H54 (cell line): ENCODE results near the gene BHLHE23.
"Not testable (repeated sequence)": the region's sequence is repeated elsewhere in the genome, so short reads cannot be mapped to it uniquely, and the experiment has no call there.

ENCODE experiments used
- DNase-seq: peaks from one replicate; pipeline ENCODE4 v3.0.0; 2011; ENCODE audit warnings: low spot score, mixed read lengths; ENCODE audit not compliant: insufficient read length
- FAIRE-seq: peaks from 3 replicates; lab custom pipeline; 2011; peaks lifted over from hg19 to GRCh38; lab: Jason Lieb, UNC
- POLR2A ChIP-seq: IDR thresholded peaks from 2 replicates; pipeline ENCODE4 v1.6.1; 2011; ENCODE audit warnings: low read depth, mild to moderate bottlenecking, low read length

Gene BHLHE23

GRCh38 chr20:63047267-63047666, 40.5 kb upstream of the BHLHE23 start:
- FAIRE-seq (no peak), DNase-seq (no peak)
- no peak for TF ChIP-seq POLR2A

GRCh38 chr20:63046841-63047240, 40.1 kb upstream of the BHLHE23 start:
- no peak for TF ChIP-seq POLR2A
- FAIRE-seq: no peak
- no peak for DNase-seq

DNA sequence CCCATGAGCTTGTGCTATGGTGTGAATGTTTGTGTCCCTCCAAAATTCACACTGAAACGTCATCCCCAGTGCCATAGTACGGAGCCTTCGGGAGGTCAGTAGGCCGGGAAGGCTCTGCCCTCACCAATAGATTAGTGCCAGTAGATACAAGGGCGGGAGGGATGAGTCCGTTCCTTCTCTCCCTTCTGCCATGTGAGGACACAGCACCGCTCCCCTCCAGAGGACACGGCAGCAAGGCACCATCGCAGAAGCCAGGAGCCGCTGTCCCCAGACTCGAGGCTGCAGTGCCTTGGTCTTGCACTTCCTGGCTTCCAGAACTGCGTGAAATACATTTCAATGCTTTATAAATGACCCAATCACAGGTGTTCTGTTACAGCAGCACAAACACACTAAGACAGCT, 39.2 kb upstream of the BHLHE23 start:
- DNase-seq (no peak), FAIRE-seq (no peak)
- no peak for TF ChIP-seq POLR2A

- FAIRE-seq: no peak
- no peak for DNase-seq
- TF ChIP-seq POLR2A: no peak
Measured at GRCh38 chr20:63045401-63045800, 38.6 kb upstream of the BHLHE23 start.

GRCh38 chr20:63044605-63045004, 37.8 kb upstream of the BHLHE23 start:
- DNase-seq (no peak), FAIRE-seq (no peak)
- TF ChIP-seq POLR2A: no peak

DNA sequence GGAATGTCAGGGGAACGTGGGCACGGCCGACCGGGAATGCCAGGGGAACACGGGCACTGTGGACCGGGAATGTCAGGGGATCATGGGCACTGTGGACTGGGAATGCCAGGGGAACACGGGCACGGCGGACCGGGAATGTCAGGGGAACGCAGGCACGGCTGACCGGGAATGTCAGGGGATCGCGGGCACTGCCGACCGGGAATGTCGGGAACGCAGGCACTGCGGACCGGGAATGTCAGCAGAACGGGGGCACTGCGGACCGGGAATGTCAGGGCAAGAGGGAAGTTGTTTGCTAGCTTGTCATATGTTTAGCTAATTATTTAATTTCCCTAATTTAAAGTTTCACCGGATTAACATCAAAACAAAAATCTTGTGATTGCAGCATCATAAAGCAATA, 37.4 kb upstream of the BHLHE23 start:
- DNase-seq: no peak
- no peak for TF ChIP-seq POLR2A
- no peak for FAIRE-seq

DNA sequence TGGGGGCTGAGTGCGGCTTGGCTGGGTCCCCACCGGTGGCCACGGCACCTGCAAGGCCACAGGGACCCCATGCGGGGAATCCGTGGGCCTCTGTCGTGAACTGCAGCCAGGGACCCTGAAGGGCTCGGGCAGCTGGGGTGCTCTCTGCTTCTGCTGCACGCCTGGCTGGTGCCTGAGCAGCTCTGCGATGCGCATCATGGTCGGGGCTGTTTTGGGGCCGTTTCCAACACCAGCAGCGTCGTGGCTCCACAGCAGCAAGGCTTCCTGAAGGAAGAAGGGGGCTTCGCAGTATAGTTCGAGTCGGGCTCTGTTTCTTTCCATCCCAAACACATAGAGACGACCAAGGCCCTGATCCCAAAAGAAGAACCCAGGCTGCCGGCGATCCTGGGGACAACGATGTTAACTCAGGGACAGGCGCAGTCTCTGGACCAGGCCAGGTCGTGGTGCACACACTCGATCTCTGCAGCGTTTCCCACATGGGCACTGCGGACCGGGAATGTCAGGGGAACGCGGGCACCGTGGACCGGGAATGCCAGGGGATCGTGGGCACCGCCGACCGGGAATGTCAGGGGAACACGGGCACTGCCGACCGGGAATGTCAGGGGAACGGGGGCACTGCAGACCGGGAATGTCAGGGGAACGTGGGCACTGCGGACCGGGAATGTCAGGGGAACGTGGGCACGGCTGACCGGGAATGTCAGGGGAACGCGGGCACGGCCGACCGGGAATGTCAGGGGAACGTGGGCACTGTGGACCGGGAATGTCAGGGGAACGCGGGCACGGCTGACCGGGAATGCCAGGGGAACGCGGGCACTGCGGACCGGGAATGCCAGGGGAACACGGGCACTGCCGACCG, 36.8 kb upstream of the BHLHE23 start:
- no peak for FAIRE-seq
- no peak for TF ChIP-seq POLR2A
- no peak for DNase-seq

GRCh38 chr20:63042448-63043071, 35.8 kb upstream of the BHLHE23 start:
- no peak for TF ChIP-seq POLR2A
- DNase-seq (no peak), FAIRE-seq (no peak)

DNA sequence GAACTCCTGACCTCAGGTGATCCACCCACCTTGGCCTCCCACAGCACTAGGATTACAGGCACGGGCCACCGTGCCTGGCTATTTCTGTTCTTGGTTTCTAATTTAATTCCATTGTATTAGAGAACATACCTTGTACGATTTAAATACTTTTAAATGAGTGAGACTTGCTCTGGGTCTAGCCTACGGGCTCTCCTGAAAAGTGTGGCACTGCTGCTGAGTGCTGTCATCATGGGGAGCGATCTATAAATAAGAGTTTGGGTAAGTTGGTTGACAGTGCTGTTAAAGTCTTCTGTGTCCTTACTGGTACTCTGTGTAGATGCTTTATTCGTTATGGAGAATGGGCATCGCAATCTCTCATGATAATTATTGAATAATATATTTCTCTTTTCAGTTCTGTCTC, 35.0 kb upstream of the BHLHE23 start:
- TF ChIP-seq POLR2A: no peak
- no peak for DNase-seq
- FAIRE-seq: no peak

DNA sequence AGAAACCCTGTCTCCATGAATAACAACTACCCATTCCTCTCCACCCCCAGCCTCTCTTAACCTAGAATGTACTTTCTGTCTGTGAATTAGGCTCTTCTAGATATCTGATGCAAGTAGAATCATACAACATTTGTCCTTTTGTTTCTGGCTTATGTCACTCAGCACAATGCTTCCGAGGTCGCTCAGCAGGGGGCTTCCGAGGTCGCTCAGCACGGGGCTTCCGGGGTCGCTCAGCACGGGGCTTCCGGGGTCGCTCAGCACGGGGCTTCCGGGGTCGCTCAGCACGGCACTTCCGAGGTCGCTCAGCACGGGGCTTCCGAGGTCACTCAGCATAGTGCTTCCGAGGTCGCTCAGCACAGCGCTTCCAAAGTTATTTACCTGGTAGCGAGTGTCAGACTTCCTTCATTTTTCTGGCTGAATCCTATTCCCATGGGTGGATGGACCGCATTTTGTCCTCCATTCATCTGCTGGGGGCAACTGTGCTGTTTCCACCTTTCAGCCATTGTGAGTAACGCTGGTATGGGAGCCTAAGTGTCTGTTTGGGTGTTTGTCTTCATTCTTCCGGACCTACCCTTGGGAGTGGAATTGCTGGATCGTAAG, 31.0 kb upstream of the BHLHE23 start:
- no peak for DNase-seq
- TF ChIP-seq POLR2A: no peak
- no peak for FAIRE-seq

DNA sequence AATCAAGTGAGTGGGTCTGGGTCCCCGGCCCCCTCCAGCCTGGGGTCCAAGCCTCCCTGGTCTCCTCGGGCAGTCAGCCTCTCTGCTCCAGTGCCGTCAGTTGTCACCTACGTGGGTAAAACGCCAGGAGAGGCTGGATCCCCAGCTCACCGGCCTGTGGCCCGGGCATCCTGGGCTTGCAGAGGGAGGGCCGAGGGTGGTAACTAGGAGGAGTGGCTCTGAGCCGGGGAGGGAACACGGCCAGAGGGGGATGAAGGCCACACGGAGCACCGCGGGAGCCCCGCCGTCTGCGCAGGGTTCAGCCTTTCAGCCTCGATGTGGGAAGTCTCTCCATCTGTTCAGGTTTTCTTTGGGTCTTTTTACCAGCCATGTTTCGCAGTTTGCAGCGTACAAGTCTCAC, 29.5 kb upstream of the BHLHE23 start:
- no peak for TF ChIP-seq POLR2A
- DNase-seq (no peak), FAIRE-seq (no peak)

GRCh38 chr20:63035603-63036185, 28.9 kb upstream of the BHLHE23 start:
- no peak for FAIRE-seq
- no peak for TF ChIP-seq POLR2A
- DNase-seq: no peak

DNA sequence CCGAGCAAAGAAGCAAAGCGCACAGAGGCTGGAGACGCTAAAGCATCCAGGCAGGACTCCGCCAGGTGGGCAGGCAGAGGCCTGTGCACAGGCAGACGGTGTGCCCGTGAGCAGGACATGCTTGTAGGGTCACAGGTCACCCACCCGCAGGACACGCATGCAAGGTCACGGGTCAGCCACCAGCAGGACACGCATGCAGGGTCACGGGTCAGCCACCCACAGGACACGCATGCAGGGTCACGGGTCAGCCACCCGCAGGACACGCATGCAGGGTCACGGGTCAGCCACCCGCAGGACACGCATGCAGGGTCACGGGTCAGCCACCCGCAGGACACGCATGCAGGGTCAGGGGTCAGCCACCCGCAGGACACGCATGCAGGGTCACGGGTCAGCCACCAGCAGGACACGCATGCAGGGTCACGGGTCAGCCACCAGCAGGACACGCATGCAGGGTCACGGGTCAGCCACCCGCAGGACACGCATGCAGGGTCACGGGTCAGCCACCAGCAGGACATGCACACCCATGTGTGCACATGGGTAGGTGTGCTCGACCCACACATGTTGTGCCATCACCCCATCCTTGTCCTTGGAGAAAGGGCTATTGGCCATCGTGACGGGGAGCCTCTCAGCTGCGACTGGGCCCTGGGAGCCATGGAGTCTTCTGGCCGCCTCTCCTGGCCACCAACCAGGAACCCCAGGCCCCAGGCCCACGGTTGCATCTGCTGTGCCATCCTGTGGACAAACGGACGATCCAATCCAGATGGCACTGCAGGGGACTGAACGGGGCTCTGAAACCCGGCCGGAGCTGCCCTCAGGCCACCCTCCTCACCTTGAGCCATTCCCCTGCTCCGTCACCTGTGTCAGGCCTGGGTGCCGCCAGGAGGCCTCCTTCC, 28.2 kb upstream of the BHLHE23 start:
- not testable (repeated sequence) for FAIRE-seq, DNase-seq
